SK-N-SH treated with all-trans-retinoic acid at 6 μM for 48 hours (cell line): ENCODE measurements around the gene ANAPC1.

ENCODE experiments used
- ARNTL ChIP-seq: fragments of 450-650 bp; formaldehyde crosslinking; IDR thresholded peaks from 2 replicates; pipeline ENCODE4 v1.5.0; 2020; ENCODE audit warnings: low read depth, mild to moderate bottlenecking, moderate library complexity, borderline replicate concordance
- BACH2 ChIP-seq: fragments of 250-450 bp; sonication (Bioruptor Pico); IDR thresholded peaks from 2 replicates; pipeline ENCODE4 v1.9.0; 2021; ENCODE audit warnings: mild to moderate bottlenecking, borderline replicate concordance
- ESRRG ChIP-seq: fragments of 250-450 bp; sonication (Bioruptor Pico); IDR thresholded peaks from 2 replicates; pipeline ENCODE4 v1.6.1; 2021; ENCODE audit warnings: mild to moderate bottlenecking
- OSR1 ChIP-seq: fragments of 250-450 bp; sonication (Bioruptor Pico); IDR thresholded peaks from 2 replicates; pipeline ENCODE4 v1.8.0; 2022; ENCODE audit warnings: moderate library complexity, mild to moderate bottlenecking, inconsistent platforms
- RARB ChIP-seq: fragments of 250-450 bp; sonication (Bioruptor Pico); IDR thresholded peaks from 2 replicates; pipeline ENCODE4 v1.8.0; 2021; ENCODE audit warnings: mild to moderate bottlenecking, moderate library complexity
- TOX ChIP-seq: fragments of 250-450 bp; sonication (Bioruptor Pico); IDR thresholded peaks from 2 replicates; pipeline ENCODE4 v1.8.0; 2021; ENCODE audit warnings: mild to moderate bottlenecking, moderate library complexity, borderline replicate concordance
- ZFP30 ChIP-seq: fragments of 450-650 bp; formaldehyde crosslinking; IDR thresholded peaks from 2 replicates; pipeline ENCODE4 v1.5.0; 2022; ENCODE audit warnings: mild to moderate bottlenecking, moderate library complexity
- ZNF70 ChIP-seq: fragments of 450-650 bp; formaldehyde crosslinking; IDR thresholded peaks from 2 replicates; pipeline ENCODE4 v1.5.0; 2020; ENCODE audit warnings: mild to moderate bottlenecking, moderate library complexity
- TF ChIP-seq, protein P1 (sequence below): fragments of 250-450 bp; sonication (Bioruptor Pico); IDR thresholded peaks from 2 replicates; pipeline ENCODE4 v1.5.1; 2020; ENCODE audit warnings: low read depth, mild to moderate bottlenecking, moderate library complexity

GRCh38 chr2:111919794-111920608 lies 36.0 kb upstream of the ANAPC1 start:
- TF ChIP-seq ARNTL (no peak), OSR1 (no peak), ZFP30 (no peak), ZNF70 (CRISPR knock-in tag) (no peak), RARB (CRISPR knock-in tag) (no peak), TOX (no peak), BACH2 (CRISPR knock-in tag) (no peak), ESRRG (CRISPR knock-in tag) (no peak)
- TF ChIP-seq, protein P1, sequence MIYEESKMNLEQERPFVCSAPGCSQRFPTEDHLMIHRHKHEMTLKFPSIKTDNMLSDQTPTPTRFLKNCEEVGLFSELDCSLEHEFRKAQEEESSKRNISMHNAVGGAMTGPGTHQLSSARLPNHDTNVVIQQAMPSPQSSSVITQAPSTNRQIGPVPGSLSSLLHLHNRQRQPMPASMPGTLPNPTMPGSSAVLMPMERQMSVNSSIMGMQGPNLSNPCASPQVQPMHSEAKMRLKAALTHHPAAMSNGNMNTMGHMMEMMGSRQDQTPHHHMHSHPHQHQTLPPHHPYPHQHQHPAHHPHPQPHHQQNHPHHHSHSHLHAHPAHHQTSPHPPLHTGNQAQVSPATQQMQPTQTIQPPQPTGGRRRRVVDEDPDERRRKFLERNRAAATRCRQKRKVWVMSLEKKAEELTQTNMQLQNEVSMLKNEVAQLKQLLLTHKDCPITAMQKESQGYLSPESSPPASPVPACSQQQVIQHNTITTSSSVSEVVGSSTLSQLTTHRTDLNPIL (CRISPR knock-in tag): no peak
